GM12874 (cell line): ENCODE measurements around the gene PFKP.

Experiments
- CTCF ChIP-seq: IDR thresholded peaks from 2 replicates; pipeline ENCODE4 v1.5.1; 2011; ENCODE audit warnings: low read depth, mild to moderate bottlenecking, control low read depth, low read length, moderate library complexity; ENCODE audit not compliant: insufficient read depth

The PFKP gene

DNA sequence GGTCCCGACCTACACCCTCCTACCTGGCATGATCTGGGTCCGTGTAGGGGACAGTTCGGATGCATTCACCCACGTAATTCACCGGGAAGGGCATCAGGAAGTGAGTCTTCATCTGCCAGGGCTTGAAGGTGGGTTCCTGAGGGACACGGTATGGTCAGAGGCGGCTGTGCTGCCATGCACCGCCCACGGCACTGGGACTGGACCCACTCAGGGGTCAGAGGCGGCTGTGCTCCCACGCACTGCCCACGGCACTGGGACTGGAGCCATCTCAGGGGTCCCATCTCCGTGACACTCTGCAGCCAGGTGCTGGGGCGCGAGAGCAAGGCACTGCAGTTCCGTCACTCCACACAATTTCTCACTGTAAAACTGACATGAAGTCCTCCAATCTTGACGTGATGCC lies 76.0 kb downstream of the PFKP start:
- TF ChIP-seq CTCF: no peak

- TF ChIP-seq CTCF: no peak
These were observed 76.6 kb downstream of the PFKP start for GRCh38 chr10:3143791-3144434.

DNA sequence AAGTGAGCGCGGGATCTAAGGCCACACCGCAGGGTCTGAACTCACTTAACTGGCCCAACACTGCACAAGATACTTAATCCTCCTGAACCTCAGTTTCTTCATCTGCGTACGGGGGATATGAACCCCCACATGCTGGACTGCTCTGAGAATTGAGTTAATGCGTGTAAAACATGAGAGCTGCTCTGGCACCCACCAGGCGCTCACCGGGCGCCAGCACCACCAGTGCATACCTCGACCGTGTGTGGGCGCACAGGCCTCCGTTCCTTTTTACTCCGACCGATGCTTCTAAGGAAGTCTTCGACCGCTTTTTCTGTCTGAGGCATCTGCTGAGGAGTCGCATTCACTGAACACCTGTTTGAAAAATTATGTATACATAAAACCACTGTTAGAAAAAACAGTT lies 78.0 kb downstream of the PFKP start:
- TF ChIP-seq CTCF: no peak

DNA sequence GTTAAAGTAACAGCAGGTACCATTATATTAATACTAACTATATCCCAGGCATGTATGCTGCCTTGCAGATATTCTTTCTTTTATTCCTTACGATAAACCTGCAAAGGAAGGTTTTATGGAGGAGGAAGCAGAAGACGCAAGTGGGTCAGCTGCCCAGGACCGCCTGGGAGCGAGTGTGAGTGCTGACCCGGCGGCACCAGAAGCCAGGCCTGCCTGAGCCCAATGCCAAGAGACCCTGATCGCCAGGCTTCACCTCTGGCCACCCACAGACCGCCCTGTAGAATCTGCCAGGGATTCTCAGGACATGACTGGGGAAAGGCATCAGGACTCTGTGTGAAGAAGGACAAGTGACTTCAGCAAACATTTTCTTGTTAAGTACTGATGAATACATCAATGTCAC lies 78.9 kb downstream of the PFKP start:
- TF ChIP-seq CTCF: no peak

- TF ChIP-seq CTCF: no peak
These were observed 79.9 kb downstream of the PFKP start for GRCh38 chr10:3147117-3147820.

GRCh38 chr10:3148041-3148440 lies 80.7 kb downstream of the PFKP start:
- no peak for TF ChIP-seq CTCF

- TF ChIP-seq CTCF: no peak
These were observed 81.6 kb downstream of the PFKP start for GRCh38 chr10:3148994-3149393.
